ENCODE results near the gene ZNF689.

The ZNF689 gene

GRCh38 chr16:30609926-30610839 lies at the start of gene ZNF689:
Gene ZNF689 (minus strand): TSS chr16:30610389. CDS start chr16:30610041, 348 bp downstream.
- H3K4me3 ChIP-seq (replicated peaks; ENCODE audit: low read depth, low read length) = peak within 1 kb of the TSS; percentile 68
- TF ChIP-seq CTCF (IDR thresholded peaks at IDR 0.05; ENCODE audit: low read length, missing control alignments) = no peak
- DNase-seq (ENCODE audit: low read depth) = peak; percentile 98

- DNase-seq (ENCODE audit: low read depth) = peak; percentile 98
- H3K4me3 ChIP-seq (replicated peaks; ENCODE audit: low read depth, low read length) = peak overlapping the region; percentile 90
- TF ChIP-seq CTCF (IDR thresholded peaks at IDR 0.05; ENCODE audit: low read length, missing control alignments) = no peak
Measured at GRCh38 chr16:30658731-30659506, 48.7 kb upstream of the ZNF689 start.

- peak; percentile 48 for TF ChIP-seq CTCF (IDR thresholded peaks at IDR 0.05; ENCODE audit: low read length, missing control alignments)
- H3K4me3 ChIP-seq (replicated peaks; ENCODE audit: low read depth, low read length) = peak within 1 kb of the TSS; percentile 90
- DNase-seq (ENCODE audit: low read depth) = peak; percentile 100
Measured at GRCh38 chr16:30657866-30658730, 47.9 kb upstream of the ZNF689 start, which contains the start of gene FBRS. Gene FBRS (plus strand): TSS chr16:30658431. CDS start chr16:30659519, 1,088 bp downstream.

GRCh38 chr16:30656974-30657865 lies 47.0 kb upstream of the ZNF689 start:
- no peak for DNase-seq (ENCODE audit: low read depth)
- H3K4me3 ChIP-seq (replicated peaks; ENCODE audit: low read depth, low read length) = peak overlapping the region; percentile 55
- TF ChIP-seq CTCF (IDR thresholded peaks at IDR 0.05; ENCODE audit: low read length, missing control alignments) = no peak

- no peak overlapping the region for H3K4me3 ChIP-seq (replicated peaks; ENCODE audit: low read depth, low read length)
- no peak for DNase-seq (ENCODE audit: low read depth)
- TF ChIP-seq CTCF (IDR thresholded peaks at IDR 0.05; ENCODE audit: low read length, missing control alignments) = no peak
Measured at GRCh38 chr16:30656388-30656787, 46.2 kb upstream of the ZNF689 start.
